HEK293T (cell line): Measurements from ENCODE around the gene SUSD1.
"Not testable (repeated sequence)": the region's sequence is repeated elsewhere in the genome, so short reads cannot be mapped to it uniquely, and the experiment has no call there.

Source experiments
- FOXK2 ChIP-seq: fragments of 450-650 bp; IDR thresholded peaks from 2 replicates; pipeline ENCODE4 v1.6.1; 2016; ENCODE audit warnings: mild to moderate bottlenecking
- L3MBTL2 ChIP-seq: fragments of 450-650 bp; conservative IDR thresholded peaks from 2 replicates; pipeline ENCODE4 v1.6.1; 2016; ENCODE audit warnings: mild to moderate bottlenecking
- SP1 ChIP-seq: fragments of 450-650 bp; IDR thresholded peaks from 2 replicates; pipeline ENCODE4 v1.6.1; 2017
- TARDBP ChIP-seq: fragments of 450-650 bp; IDR thresholded peaks from 2 replicates; pipeline ENCODE4 v1.6.1; 2016

- not testable (repeated sequence) for TF ChIP-seq FOXK2, L3MBTL2, TARDBP, SP1
These were observed 101.4 kb downstream of the SUSD1 start for GRCh38 chr9:112073639-112074173.
